OCI-LY1 (cell line): Measurements from ENCODE around the gene ZMIZ1.

Experiments used
- H2AFZ ChIP-seq: fragments of 200-600 bp; sonication (generic), shearing (Covaris generic); 2 replicates; pipeline ENCODE4 v1.6.0; 2014; ENCODE audit warnings: antibody characterized with exemption, mild to moderate bottlenecking, low read length
- H3F3A ChIP-seq: fragments of 200-600 bp; sonication (generic), shearing (Covaris generic); 2 replicates; pipeline ENCODE4 v1.6.0; 2014; ENCODE audit warnings: mild to moderate bottlenecking, antibody characterized with exemption, low read length, moderate library complexity; ENCODE audit not compliant: insufficient read depth
- H3K27ac ChIP-seq: fragments of 200-600 bp; sonication (generic); 2 replicates; pipeline ENCODE4 v1.5.1; 2014; ENCODE audit warnings: low read length, mixed run types, mild to moderate bottlenecking, low read depth; ENCODE audit not compliant: poor library complexity, severe bottlenecking
- H3K27me3 ChIP-seq: fragments of 200-600 bp; sonication (generic); 2 replicates; pipeline ENCODE4 v1.6.0; 2014; ENCODE audit warnings: antibody characterized with exemption, mild to moderate bottlenecking, low read length, moderate library complexity; ENCODE audit not compliant: insufficient read depth
- H3K36me3 ChIP-seq: fragments of 200-600 bp; sonication (generic); 2 replicates; pipeline ENCODE4 v1.6.1; 2014; ENCODE audit warnings: mild to moderate bottlenecking, antibody characterized with exemption, low read length, moderate library complexity, mixed read lengths; ENCODE audit not compliant: insufficient read depth
- H3K4me1 ChIP-seq: fragments of 200-600 bp; sonication (generic); 2 replicates; pipeline ENCODE4 v1.5.1; 2014; ENCODE audit warnings: mild to moderate bottlenecking, low read length, moderate library complexity; ENCODE audit not compliant: insufficient read depth, severe bottlenecking
- H3K4me2 ChIP-seq: fragments of 200-600 bp; sonication (generic), shearing (Covaris generic); 2 replicates; pipeline ENCODE4 v1.6.1; 2014; ENCODE audit warnings: low read length
- H3K4me3 ChIP-seq: fragments of 200-600 bp; sonication (generic); 2 replicates; pipeline ENCODE4 v1.5.1; 2014; ENCODE audit warnings: low read length, low read depth, mild to moderate bottlenecking, mixed read lengths; ENCODE audit not compliant: poor library complexity, severe bottlenecking
- H3K79me2 ChIP-seq: fragments of 200-600 bp; shearing (Covaris generic); 2 replicates; pipeline ENCODE4 v1.6.1; 2016; ENCODE audit warnings: mixed run types, low read length, mixed read lengths; ENCODE audit not compliant: insufficient read depth
- H3K9ac ChIP-seq: fragments of 200-600 bp; sonication (generic), shearing (Covaris generic); 2 replicates; pipeline ENCODE4 v1.6.1; 2014; ENCODE audit warnings: mild to moderate bottlenecking, low read length, mixed read lengths
- H3K9me2 ChIP-seq: fragments of 200-600 bp; sonication (generic), shearing (Covaris generic); 2 replicates; pipeline ENCODE4 v1.6.1; 2014; ENCODE audit warnings: low read depth, mild to moderate bottlenecking, low read length, mixed read lengths
- H3K9me3 ChIP-seq: fragments of 200-600 bp; shearing (Covaris generic); 2 replicates; pipeline ENCODE4 v1.6.1; 2014; ENCODE audit warnings: low read length, mixed read lengths
- H4K20me1 ChIP-seq: fragments of 200-600 bp; sonication (generic), shearing (Covaris generic); 2 replicates; pipeline ENCODE4 v1.6.0; 2016; ENCODE audit warnings: mild to moderate bottlenecking, low read length; ENCODE audit not compliant: insufficient read depth
- CTCF ChIP-seq: fragments of 200-600 bp; sonication (generic), shearing (Covaris generic); IDR thresholded peaks from 2 replicates; pipeline ENCODE4 v1.5.1; 2017; ENCODE audit warnings: mild to moderate bottlenecking, antibody characterized with exemption, low read length, moderate library complexity, mixed read lengths
- EZH2 ChIP-seq: fragments of 200-600 bp; sonication (generic), shearing (Covaris generic); IDR thresholded peaks from 2 replicates; pipeline ENCODE4 v1.8.0; 2017; ENCODE audit warnings: borderline replicate concordance, mixed run types, mild to moderate bottlenecking, antibody characterized with exemption, low read length, moderate library complexity, mixed read lengths

ZMIZ1 gene

GRCh38 chr10:79256264-79256806, 187.6 kb downstream of the ZMIZ1 start:
- no peak for TF ChIP-seq EZH2
- no peak for TF ChIP-seq CTCF

DNA sequence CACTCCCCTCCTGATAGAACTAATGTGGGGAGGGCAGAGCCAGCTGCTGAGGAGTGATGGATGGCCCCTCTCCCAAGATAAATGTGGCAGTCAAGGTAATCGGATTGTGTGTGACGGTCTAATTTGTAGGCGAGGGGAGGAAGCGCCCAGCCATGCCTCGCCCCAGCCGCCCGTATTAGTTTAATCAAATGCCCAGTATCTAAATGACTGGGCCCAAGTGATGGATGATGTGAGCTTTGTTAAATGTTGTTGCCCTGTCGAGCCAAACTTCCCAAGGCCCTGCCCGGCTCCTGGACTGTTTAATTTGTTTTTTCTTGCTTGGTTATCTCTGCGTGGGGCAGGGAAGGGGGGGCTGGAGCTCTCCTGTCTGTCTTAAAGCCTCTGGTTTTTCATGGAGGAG, 190.1 kb downstream of the ZMIZ1 start:
- H3K36me3 ChIP-seq = no peaks in the 10 kb centered on the region
- H3K79me2 ChIP-seq = no peaks in the 10 kb centered on the region
- no peak overlapping the region for H3K4me2 ChIP-seq
- H3K27ac ChIP-seq = no peak overlapping the region
- H3F3A ChIP-seq = no peaks in the 10 kb centered on the region
- no peaks in the 10 kb centered on the region for H3K9me2 ChIP-seq
- no peak overlapping the region for H3K9ac ChIP-seq
- no peak overlapping the region for H3K4me3 ChIP-seq
- H3K9me3 ChIP-seq = no peaks in the 10 kb centered on the region
- H4K20me1 ChIP-seq = no peaks in the 10 kb centered on the region
- no peaks in the 10 kb centered on the region for H3K27me3 ChIP-seq
- H3K4me1 ChIP-seq = no peaks in the 10 kb centered on the region
- TF ChIP-seq EZH2 (no peak), CTCF (no peak)
- H2AFZ ChIP-seq = no peak overlapping the region

More at GRCh38 chr10:79256264-79256806, 187.6 kb downstream of the ZMIZ1 start:
- H3K4me1 ChIP-seq = no peaks in the 10 kb centered on the region
- no peak overlapping the region for H3K9ac ChIP-seq
- H3K36me3 ChIP-seq = no peaks in the 10 kb centered on the region
- no peaks in the 10 kb centered on the region for H3K9me2 ChIP-seq
- no peaks in the 10 kb centered on the region for H3K79me2 ChIP-seq
- no peaks in the 10 kb centered on the region for H3F3A ChIP-seq
- H2AFZ ChIP-seq = no peak overlapping the region
- H3K4me3 ChIP-seq = no peak overlapping the region
- H3K27me3 ChIP-seq = 0 out of 2 replicates have a peak, but pooled peaks cover 5% of the 10 kb centered on the region
- no peaks in the 10 kb centered on the region for H3K9me3 ChIP-seq
- H4K20me1 ChIP-seq = no peaks in the 10 kb centered on the region
- no peak overlapping the region for H3K4me2 ChIP-seq
- no peak overlapping the region for H3K27ac ChIP-seq

- no peak overlapping the region for H3K9ac ChIP-seq
- H3K9me2 ChIP-seq = no peaks in the 10 kb centered on the region
- no peaks in the 10 kb centered on the region for H3K36me3 ChIP-seq
- no peak overlapping the region for H3K4me2 ChIP-seq
- no peaks in the 10 kb centered on the region for H4K20me1 ChIP-seq
- H3F3A ChIP-seq = no peaks in the 10 kb centered on the region
- H3K79me2 ChIP-seq = no peaks in the 10 kb centered on the region
- H3K9me3 ChIP-seq = no peaks in the 10 kb centered on the region
- no peak overlapping the region for H3K4me3 ChIP-seq
- no peaks in the 10 kb centered on the region for H3K4me1 ChIP-seq
- no peak overlapping the region for H2AFZ ChIP-seq
- no peaks in the 10 kb centered on the region for H3K27me3 ChIP-seq
- no peak overlapping the region for H3K27ac ChIP-seq
- TF ChIP-seq CTCF (no peak), EZH2 (no peak)
Observed at GRCh38 chr10:79259834-79260233, 191.1 kb downstream of the ZMIZ1 start.
